Measurements from ENCODE around the gene ARL15. TPM values are rescaled to one million over a fixed set of nuclear protein-coding genes. Genes with fewer than 3 reads are reported as not detected.

Gene ARL15
- total and polyA plus RNA-seq, 9 of the 15 experiments (the other 6 are each of a cell fraction or from before 2014, with no cell fraction given) = 18.5 to 80.4 (median 57.0) TPM

GRCh38 chr5:54270326-54270725 lies 40.0 kb downstream of the ARL15 start:
- Histone ChIP-seq H3K27ac (ENCODE audit: extremely low read depth, low read depth, low read length) (no peak overlapping the region), H3K36me3 (ENCODE audit: control insufficient read depth, insufficient read depth, low read length) (peaks cover 12% of the 10 kb centered on the region; the same call in 2 of the 3 replicates), H3K9ac (ENCODE audit: insufficient read depth in 1 of 2, low read depth in 2 of 2, low read length in 2 of 2) (no peak overlapping the region), H4K20me1 (replicated peaks; ENCODE audit: control insufficient read depth, insufficient read depth, low read length) (peaks cover 6% of the 10 kb centered on the region; the same call in 1 of the 2 replicates), H3K79me2 (ENCODE audit: control insufficient read depth, insufficient read depth, low read length) (peaks cover 80% of the 10 kb centered on the region), H3K9me1 (ENCODE audit: control insufficient read depth, insufficient read depth, low read length) (no peaks in the 10 kb centered on the region), H3K4me2 (ENCODE audit: insufficient read depth, low read length) (no peak overlapping the region), H3K4me3 (no peak overlapping the region), H3K27me3 (ENCODE audit: control insufficient read depth in 2 of 2, insufficient read depth in 2 of 2, low read length in 2 of 2) (no peaks in the 10 kb centered on the region), H3K9me3 (replicated peaks; ENCODE audit: control insufficient read depth, insufficient read depth, low read depth, low read length) (no peaks in the 10 kb centered on the region), H3K4me1 (replicated peaks in 1 of 2; ENCODE audit: control insufficient read depth in 2 of 2, insufficient read depth in 2 of 2, low read length in 2 of 2) (peaks cover 6 to 28% of the 10 kb centered on the region in 2 experiments; a peak in 3 of 5 replicates), H2AFZ (ENCODE audit: low read depth, low read length) (no peak overlapping the region)
- intact Hi-C loops (cut with micrococcal nuclease) (no loop called here), in situ Hi-C loops (cut with MboI) (loop anchor here (5.0 kb wide), 1 partner anchor 108 kb away; no protein-coding TSS in a partner anchor)
- no TSS peak for BruUV-seq (replicated peaks)
- ChIA-PET CTCF (ENCODE audit: low intra/inter-chr PET ratio) (no interaction called here), POLR2A (no interaction called here)
- DNase-seq (ENCODE audit: extremely low read depth in 1 of 4, low spot score in 3 of 4) (no peak), ATAC-seq (no peak), FAIRE-seq (no peak)
- WGBS (ENCODE audit: insufficient coverage, low coverage, missing lambda C conversion rate) = 81% methylated on average over 6 of the region's 6 CpGs
- no peak for TF ChIP-seq EZH2 (IDR thresholded peaks at IDR 0.05; ENCODE audit: borderline replicate concordance, low read depth, low read length)
- no peak for TF ChIP-seq ZNF124 (CRISPR knock-in tag; IDR thresholded peaks at IDR 0.05)
- TF ChIP-seq ZNF76 (CRISPR knock-in tag; IDR thresholded peaks at IDR 0.05; ENCODE audit: borderline replicate concordance) = no peak
- no peak for TF ChIP-seq PBX2 (CRISPR knock-in tag; IDR thresholded peaks at IDR 0.05; ENCODE audit: low read depth)
- TF ChIP-seq PBX2 (tag; conservative IDR thresholded peaks at IDR 0.05; ENCODE audit: low read depth) = no peak
- TF ChIP-seq RBM17 (IDR thresholded peaks at IDR 0.05; ENCODE audit: borderline replicate concordance, low read depth, low read length) = no peak

Data from K562 (cell line).